Effector memory CD8-positive, alpha-beta T cell (primary cell): ENCODE data around the gene GNPAT.
A peak's percentile ranks its signal among the peaks of the same experiment; 100 is the strongest.

Experiments used
- ATAC-seq: fragments of 150-1000 bp; cut with Tn5 transposase; replicated peaks from 2 replicates; pipeline ENCODE4 v1.10.0; 2021; ENCODE audit warnings: mild to moderate bottlenecking, moderate library complexity
- DNase-seq, 3 experiments: peaks; one replicate each; pipeline ENCODE4 v3.0.0; 2021
- H3K27ac Mint-ChIP-seq, 2 donors: one replicate each; pipeline ENCODE4 v1.8.0; 2022; ENCODE audit warnings: mild to moderate bottlenecking in 2 of 2, mixed read lengths in 2 of 2, moderate library complexity in 2 of 2
- H3K27me3 Mint-ChIP-seq, 2 donors: one replicate each; pipeline ENCODE4 v1.8.0; 2022; ENCODE audit warnings: mixed read lengths in 2 of 2
- H3K36me3 Mint-ChIP-seq: one replicate; pipeline ENCODE4 v1.8.0; 2022; ENCODE audit warnings: mild to moderate bottlenecking, moderate library complexity, mixed read lengths; ENCODE audit not compliant: insufficient read depth
- H3K4me1 Mint-ChIP-seq, 2 donors: one replicate each; pipeline ENCODE4 v1.8.0; 2022; ENCODE audit warnings: low read depth in 2 of 2, mixed read lengths in 2 of 2
- H3K4me3 Mint-ChIP-seq, 2 donors: one replicate each; pipeline ENCODE4 v1.8.0; 2022; ENCODE audit warnings: mild to moderate bottlenecking in 2 of 2, mixed read lengths in 2 of 2, moderate library complexity in 2 of 2
- H3K9me3 Mint-ChIP-seq, 2 donors: one replicate each; pipeline ENCODE4 v1.8.0; 2022; ENCODE audit warnings: mixed read lengths in 2 of 2

Gene GNPAT

GRCh38 chr1:231278100-231278790 lies 37.2 kb downstream of the GNPAT start:
- Mint-ChIP-seq H3K27me3 (no peaks in the 10 kb centered on the region), H3K36me3 (peaks cover 18% of the 10 kb centered on the region), H3K4me3 (no peak overlapping the region), H3K27ac (peak overlapping the region in 1 of 2 donors; percentile 2), H3K9me3 (no peaks in the 10 kb centered on the region), H3K4me1 (no peaks in the 10 kb centered on the region)
- DNase-seq (no peak), ATAC-seq (no peak)

GRCh38 chr1:231279081-231279480 lies 38.1 kb downstream of the GNPAT start:
- Mint-ChIP-seq H3K4me3 (no peak overlapping the region), H3K36me3 (peaks cover 17% of the 10 kb centered on the region), H3K27ac (no peak overlapping the region), H3K9me3 (no peaks in the 10 kb centered on the region), H3K4me1 (no peaks in the 10 kb centered on the region), H3K27me3 (no peaks in the 10 kb centered on the region)
- ATAC-seq: no peak
- DNase-seq: no peak

GRCh38 chr1:231279683-231280082 lies 38.7 kb downstream of the GNPAT start:
- Mint-ChIP-seq H3K27me3 (no peaks in the 10 kb centered on the region), H3K9me3 (no peaks in the 10 kb centered on the region), H3K4me3 (no peak overlapping the region), H3K27ac (no peak overlapping the region), H3K36me3 (peaks cover 14% of the 10 kb centered on the region), H3K4me1 (no peaks in the 10 kb centered on the region)
- ATAC-seq (no peak), DNase-seq (no peak)

DNA sequence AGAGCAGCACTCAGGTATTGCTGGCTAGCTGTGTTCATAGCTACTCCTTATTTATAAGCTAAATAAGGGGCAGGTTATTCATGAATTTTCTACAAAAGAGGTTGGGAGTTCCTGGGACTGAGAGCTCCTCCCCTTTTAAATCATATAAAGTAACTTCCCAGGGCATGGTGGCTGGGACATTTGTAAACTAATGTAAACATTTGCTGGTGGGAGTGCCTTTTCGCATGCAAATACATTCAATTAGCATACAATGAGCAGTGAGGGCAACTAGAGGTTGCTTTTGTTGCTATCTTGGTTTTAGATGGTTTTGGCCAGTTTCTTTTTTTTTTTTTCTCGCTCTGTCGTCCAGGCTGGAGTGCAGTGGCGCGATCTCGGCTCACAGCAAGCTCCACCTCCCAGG lies 43.4 kb downstream of the GNPAT start:
- Mint-ChIP-seq H3K4me3 (no peak overlapping the region), H3K4me1 (no peaks in the 10 kb centered on the region), H3K27me3 (no peaks in the 10 kb centered on the region), H3K36me3 (peaks cover 3% of the 10 kb centered on the region), H3K27ac (no peak overlapping the region), H3K9me3 (no peaks in the 10 kb centered on the region)
- ATAC-seq: no peak
- DNase-seq: no peak

DNA sequence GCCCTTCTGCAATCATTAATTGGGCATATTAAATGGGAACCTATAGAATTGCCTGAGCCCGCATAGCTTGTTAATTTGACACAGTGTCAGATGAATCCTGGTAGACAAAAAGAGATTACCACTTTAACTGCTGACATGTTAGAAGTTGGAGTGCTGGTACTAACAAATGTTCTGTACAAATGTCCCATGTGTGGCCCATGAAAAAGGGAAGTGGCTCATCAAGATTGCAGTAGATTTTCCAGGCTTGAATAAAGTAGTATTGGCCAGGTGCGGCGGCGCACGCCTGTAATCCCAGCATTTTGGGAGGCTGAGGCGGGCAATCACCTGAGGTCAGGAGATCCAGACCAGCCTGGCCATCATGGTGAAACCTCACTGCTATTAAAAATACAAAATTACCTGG lies 45.6 kb downstream of the GNPAT start:
- Mint-ChIP-seq H3K27me3 (no peaks in the 10 kb centered on the region), H3K9me3 (no peaks in the 10 kb centered on the region), H3K27ac (no peak overlapping the region), H3K4me3 (no peak overlapping the region), H3K36me3 (no peaks in the 10 kb centered on the region), H3K4me1 (no peaks in the 10 kb centered on the region)
- ATAC-seq: no peak
- no peak for DNase-seq

- Mint-ChIP-seq H3K27me3 (no peaks in the 10 kb centered on the region), H3K4me1 (no peaks in the 10 kb centered on the region), H3K9me3 (no peaks in the 10 kb centered on the region), H3K27ac (no peak overlapping the region), H3K36me3 (no peaks in the 10 kb centered on the region), H3K4me3 (no peak overlapping the region)
- DNase-seq (no peak), ATAC-seq (no peak)
Observed at GRCh38 chr1:231295938-231296337, 54.9 kb downstream of the GNPAT start.

DNA sequence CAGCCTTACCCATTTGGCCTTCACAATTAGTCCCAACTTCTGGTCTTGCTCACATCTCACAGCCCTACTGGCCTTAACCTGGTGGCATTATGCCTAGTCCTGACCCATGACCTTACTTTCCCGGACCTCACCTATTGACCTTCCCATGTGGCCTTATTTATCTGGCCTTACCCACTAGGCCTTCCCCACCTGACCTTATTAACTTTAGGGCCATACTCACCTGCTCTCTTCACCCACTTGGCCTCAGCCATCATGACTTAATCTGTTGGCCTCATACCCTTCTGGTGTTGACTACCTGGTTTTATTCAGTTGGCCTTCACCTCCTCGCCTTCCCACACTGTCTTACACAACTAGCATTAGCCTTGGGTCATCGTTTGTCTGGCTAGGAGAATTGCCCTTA lies 61.0 kb downstream of the GNPAT start:
- H3K27me3 Mint-ChIP-seq: no peaks in the 10 kb centered on the region
- H3K4me1 Mint-ChIP-seq: no peaks in the 10 kb centered on the region
- DNase-seq (no peak), ATAC-seq (no peak)
- H3K9me3 Mint-ChIP-seq: no peaks in the 10 kb centered on the region
- H3K27ac Mint-ChIP-seq: no peak overlapping the region
- no peak overlapping the region for H3K4me3 Mint-ChIP-seq
- no peaks in the 10 kb centered on the region for H3K36me3 Mint-ChIP-seq

GRCh38 chr1:231310391-231310934 lies 69.5 kb downstream of the GNPAT start:
- Mint-ChIP-seq H3K27ac (no peak overlapping the region), H3K4me1 (no peaks in the 10 kb centered on the region), H3K27me3 (peaks cover 6 to 25% of the 10 kb centered on the region in 2 donors), H3K36me3 (no peaks in the 10 kb centered on the region), H3K4me3 (no peak overlapping the region), H3K9me3 (no peaks in the 10 kb centered on the region)
- ATAC-seq: no peak
- DNase-seq: no peak

- H3K4me3 Mint-ChIP-seq: no peak overlapping the region
- no peak overlapping the region for H3K27ac Mint-ChIP-seq
- H3K4me1 Mint-ChIP-seq: peaks cover 0 to 3% of the 10 kb centered on the region in 2 donors
- peaks cover 6 to 25% of the 10 kb centered on the region in 2 donors for H3K27me3 Mint-ChIP-seq
- no peak for ATAC-seq
- no peaks in the 10 kb centered on the region for H3K9me3 Mint-ChIP-seq
- H3K36me3 Mint-ChIP-seq: no peaks in the 10 kb centered on the region
- DNase-seq: no peak
Observed at GRCh38 chr1:231311720-231312431, 70.9 kb downstream of the GNPAT start.

GRCh38 chr1:231312432-231312788 lies 71.4 kb downstream of the GNPAT start:
- Mint-ChIP-seq H3K27me3 (peaks cover 6 to 25% of the 10 kb centered on the region in 2 donors), H3K9me3 (no peaks in the 10 kb centered on the region), H3K27ac (no peak overlapping the region), H3K36me3 (no peaks in the 10 kb centered on the region), H3K4me1 (peaks cover 0 to 3% of the 10 kb centered on the region in 2 donors), H3K4me3 (no peak overlapping the region)
- no peak for ATAC-seq
- DNase-seq: no peak

- H3K9me3 Mint-ChIP-seq: no peaks in the 10 kb centered on the region
- H3K4me3 Mint-ChIP-seq: no peak overlapping the region
Observed at GRCh38 chr1:231313661-231314060, 72.6 kb downstream of the GNPAT start.

GRCh38 chr1:231315887-231316286 lies 74.9 kb downstream of the GNPAT start:
- peak; percentile 20 to 25 (median 20) for DNase-seq

More at GRCh38 chr1:231313661-231314060, 72.6 kb downstream of the GNPAT start:
- Mint-ChIP-seq H3K27ac (no peak overlapping the region), H3K4me1 (peaks cover 0 to 3% of the 10 kb centered on the region in 2 donors), H3K36me3 (peaks cover 2% of the 10 kb centered on the region), H3K27me3 (peaks cover 6 to 25% of the 10 kb centered on the region in 2 donors)
- DNase-seq (no peak), ATAC-seq (no peak)

DNA sequence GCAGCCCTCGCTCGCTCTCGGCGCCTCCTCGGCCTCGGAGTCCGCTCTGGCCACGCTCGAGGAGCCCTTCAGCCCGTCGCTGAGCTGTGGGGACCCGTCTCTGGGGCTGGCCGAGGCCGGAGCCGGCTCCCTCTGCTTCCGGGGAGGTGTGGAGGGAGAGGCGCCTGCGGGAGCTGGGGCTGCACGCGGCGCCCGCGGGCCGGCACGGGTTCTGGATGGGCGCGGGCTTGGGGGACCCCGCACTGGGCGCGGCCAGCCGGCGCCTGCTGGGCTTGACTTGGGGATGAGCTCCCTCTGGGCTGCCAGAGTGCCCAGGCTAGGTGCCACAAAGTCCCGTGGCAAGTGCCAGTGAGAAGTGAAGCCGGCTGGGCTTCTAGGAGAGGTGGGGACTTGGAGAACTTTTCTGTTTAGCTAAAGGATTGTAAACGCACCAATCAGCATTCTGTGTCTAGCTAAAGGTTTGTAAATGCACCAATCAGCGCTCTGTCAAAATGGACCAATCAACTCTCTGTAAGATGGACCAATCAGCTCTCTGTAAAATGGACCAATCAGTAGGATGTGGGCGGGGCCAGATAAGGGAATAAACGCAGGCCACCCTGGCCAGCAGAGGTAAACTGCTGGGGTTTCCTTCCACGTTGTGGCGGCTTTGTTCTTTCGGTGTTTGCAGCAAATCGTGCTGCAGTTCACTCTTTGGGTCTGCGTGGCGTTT lies 76.4 kb downstream of the GNPAT start:
- H3K4me1 Mint-ChIP-seq: peaks cover 0 to 3% of the 10 kb centered on the region in 2 donors
- no peak for DNase-seq
- H3K4me3 Mint-ChIP-seq: no peak overlapping the region
- H3K9me3 Mint-ChIP-seq: no peaks in the 10 kb centered on the region
- H3K36me3 Mint-ChIP-seq: peaks cover 2% of the 10 kb centered on the region
- H3K27ac Mint-ChIP-seq: no peak overlapping the region
- no peak for ATAC-seq
- peaks cover under 1 to 11% of the 10 kb centered on the region in 2 donors for H3K27me3 Mint-ChIP-seq

More at GRCh38 chr1:231315887-231316286, 74.9 kb downstream of the GNPAT start:
- ATAC-seq: peak; percentile 63
- Mint-ChIP-seq H3K36me3 (peaks cover 2% of the 10 kb centered on the region), H3K9me3 (no peaks in the 10 kb centered on the region), H3K4me1 (peaks cover 0 to 3% of the 10 kb centered on the region in 2 donors), H3K27me3 (peaks cover 6 to 18% of the 10 kb centered on the region in 2 donors), H3K27ac (no peak overlapping the region), H3K4me3 (no peak overlapping the region)
